ENCODE measurements around the gene ALDH1L2. TPM values are rescaled to one million over a fixed set of nuclear protein-coding genes. Genes with fewer than 3 reads are reported as not detected.

ALDH1L2 gene
- total RNA-seq, 2 donors from 2014 or later: 1.3 to 2.2 TPM

DNA sequence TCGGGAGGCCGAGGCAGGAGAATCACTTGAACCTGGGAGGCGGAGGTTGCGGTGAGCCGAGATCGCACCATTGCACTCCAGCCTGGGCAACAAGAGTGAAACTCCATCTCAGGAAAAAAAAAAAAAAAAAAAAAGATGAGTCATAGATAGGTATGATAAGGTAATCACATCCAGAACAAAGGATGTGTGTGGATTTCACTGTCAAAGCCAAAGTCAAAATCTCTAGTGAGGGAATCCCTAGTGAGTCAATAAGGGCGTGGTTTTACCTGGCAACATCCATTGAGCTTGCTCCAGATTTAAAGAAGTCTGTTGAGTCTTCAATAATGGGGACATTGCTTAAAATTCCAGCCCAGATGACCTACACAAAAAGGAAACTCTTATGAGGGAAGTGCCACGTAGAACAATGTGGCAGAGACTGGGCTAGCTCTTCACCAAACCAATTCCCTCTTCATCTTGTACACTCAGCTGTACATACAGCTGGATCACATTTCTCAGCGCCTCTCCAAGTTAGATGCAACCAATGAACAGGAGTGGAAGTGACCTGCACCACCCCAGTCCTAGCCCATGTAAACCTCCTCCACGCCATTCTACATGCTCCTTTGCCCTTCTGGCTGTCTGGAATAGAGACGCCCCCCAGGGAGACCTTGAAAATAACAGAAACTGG, 23.4 kb downstream of the ALDH1L2 start:
- intact Hi-C loops (cut with DNase I): no loop called here
- H3K9me3 ChIP-seq: no peaks in the 10 kb centered on the region
- no peak overlapping the region for H3K4me3 ChIP-seq
- no peak overlapping the region for H3K27ac ChIP-seq
- no peaks in the 10 kb centered on the region for H3K4me1 ChIP-seq
- H3K9ac ChIP-seq (ENCODE audit: low read depth in 2 of 2, low read length in 2 of 2): no peak overlapping the region
- no peaks in the 10 kb centered on the region for H3K27me3 ChIP-seq
- DNase-seq: no peak
- H3K36me3 ChIP-seq: no peaks in the 10 kb centered on the region
- TF ChIP-seq, protein P1, sequence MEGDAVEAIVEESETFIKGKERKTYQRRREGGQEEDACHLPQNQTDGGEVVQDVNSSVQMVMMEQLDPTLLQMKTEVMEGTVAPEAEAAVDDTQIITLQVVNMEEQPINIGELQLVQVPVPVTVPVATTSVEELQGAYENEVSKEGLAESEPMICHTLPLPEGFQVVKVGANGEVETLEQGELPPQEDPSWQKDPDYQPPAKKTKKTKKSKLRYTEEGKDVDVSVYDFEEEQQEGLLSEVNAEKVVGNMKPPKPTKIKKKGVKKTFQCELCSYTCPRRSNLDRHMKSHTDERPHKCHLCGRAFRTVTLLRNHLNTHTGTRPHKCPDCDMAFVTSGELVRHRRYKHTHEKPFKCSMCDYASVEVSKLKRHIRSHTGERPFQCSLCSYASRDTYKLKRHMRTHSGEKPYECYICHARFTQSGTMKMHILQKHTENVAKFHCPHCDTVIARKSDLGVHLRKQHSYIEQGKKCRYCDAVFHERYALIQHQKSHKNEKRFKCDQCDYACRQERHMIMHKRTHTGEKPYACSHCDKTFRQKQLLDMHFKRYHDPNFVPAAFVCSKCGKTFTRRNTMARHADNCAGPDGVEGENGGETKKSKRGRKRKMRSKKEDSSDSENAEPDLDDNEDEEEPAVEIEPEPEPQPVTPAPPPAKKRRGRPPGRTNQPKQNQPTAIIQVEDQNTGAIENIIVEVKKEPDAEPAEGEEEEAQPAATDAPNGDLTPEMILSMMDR (IDR thresholded peaks at IDR 0.05): no peak

DNA sequence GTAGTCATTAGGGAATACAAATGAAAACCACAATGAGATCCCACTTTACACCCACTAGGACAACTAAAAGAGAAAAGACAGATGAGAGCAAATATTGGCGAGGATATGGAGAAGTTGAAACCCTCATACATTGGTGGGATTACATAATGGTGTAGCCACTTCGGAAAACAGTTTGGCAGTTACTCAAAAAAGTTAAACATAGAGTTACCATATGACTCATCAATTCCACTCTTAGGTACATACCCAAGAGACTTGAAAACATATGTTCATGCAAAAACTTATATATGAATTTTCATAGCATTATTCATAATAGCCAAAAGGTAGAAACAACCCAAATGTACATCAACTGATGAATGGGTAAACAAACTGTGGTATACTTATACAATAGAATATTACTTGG, 27.1 kb downstream of the ALDH1L2 start:
- Histone ChIP-seq H3K27me3 (no peaks in the 10 kb centered on the region), H3K36me3 (no peaks in the 10 kb centered on the region), H3K9me3 (no peaks in the 10 kb centered on the region), H3K9ac (ENCODE audit: low read depth in 2 of 2, low read length in 2 of 2) (no peak overlapping the region), H3K4me3 (no peak overlapping the region), H3K4me1 (no peaks in the 10 kb centered on the region), H3K27ac (no peak overlapping the region)
- TF ChIP-seq, protein P1 (IDR thresholded peaks at IDR 0.05): no peak
- intact Hi-C loops (cut with DNase I): loop anchor here (10.0 kb wide), 1 partner anchor 852 kb away; no protein-coding TSS in a partner anchor
- no peak for DNase-seq

DNA sequence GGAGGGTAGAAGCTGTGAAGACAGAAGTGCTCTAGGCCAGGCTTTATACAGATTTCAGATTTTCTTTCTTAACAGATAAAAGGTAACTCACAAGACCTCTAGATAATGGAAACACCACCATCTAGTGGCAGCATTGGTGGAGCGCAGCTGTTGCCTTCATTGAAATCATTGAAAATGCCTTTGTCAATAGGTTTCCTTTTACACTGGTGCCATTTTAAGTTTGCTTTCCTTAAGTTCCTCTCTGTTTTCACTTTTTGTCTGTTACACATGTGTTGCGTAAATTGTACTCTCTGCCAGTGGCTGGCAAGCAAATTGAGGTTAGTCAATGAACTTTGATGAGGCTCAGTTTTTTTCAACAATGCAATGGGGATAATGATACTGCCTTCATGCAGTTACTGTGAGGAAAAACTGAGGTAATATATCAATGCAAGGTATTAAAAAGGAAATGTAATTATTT, 31.1 kb downstream of the ALDH1L2 start:
- H3K4me3 ChIP-seq: no peak overlapping the region
- no peaks in the 10 kb centered on the region for H3K36me3 ChIP-seq
- no peak overlapping the region for H3K9ac ChIP-seq (ENCODE audit: low read depth in 2 of 2, low read length in 2 of 2)
- no peak overlapping the region for H3K27ac ChIP-seq
- H3K27me3 ChIP-seq: no peaks in the 10 kb centered on the region
- TF ChIP-seq, protein P1 (IDR thresholded peaks at IDR 0.05): peak; percentile 95
- peak; percentile 83 for DNase-seq
- no peaks in the 10 kb centered on the region for H3K9me3 ChIP-seq
- H3K4me1 ChIP-seq: no peaks in the 10 kb centered on the region
- intact Hi-C loops (cut with DNase I): loop anchor here (5.0 to 10.0 kb wide), 3 partner anchors 321 to 848 kb away; no protein-coding TSS in a partner anchor

DNA sequence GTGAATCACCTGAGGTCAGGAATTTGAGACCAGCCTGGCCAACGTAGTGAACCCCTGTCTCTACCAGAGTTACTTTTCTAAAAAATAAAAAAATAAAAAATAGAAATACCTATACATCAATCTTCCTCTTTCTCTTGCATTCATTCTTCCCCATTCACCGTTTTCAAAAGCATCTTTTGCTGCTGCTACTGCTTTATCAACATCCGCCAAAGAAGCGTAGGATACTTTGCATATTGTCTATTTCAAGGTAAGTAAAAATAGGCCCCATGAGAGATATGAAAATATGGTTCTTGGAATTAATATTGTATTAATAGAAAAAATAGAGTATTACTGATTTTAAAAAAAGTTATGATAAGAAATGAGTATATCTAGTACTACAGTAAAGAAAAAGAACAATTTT, 32.3 kb downstream of the ALDH1L2 start:
- Histone ChIP-seq H3K4me3 (no peak overlapping the region), H3K4me1 (no peaks in the 10 kb centered on the region), H3K36me3 (no peaks in the 10 kb centered on the region), H3K9ac (ENCODE audit: low read depth in 2 of 2, low read length in 2 of 2) (no peak overlapping the region), H3K27me3 (no peaks in the 10 kb centered on the region), H3K9me3 (no peaks in the 10 kb centered on the region), H3K27ac (no peak overlapping the region)
- TF ChIP-seq, protein P1 (IDR thresholded peaks at IDR 0.05): no peak
- intact Hi-C loops (cut with DNase I): loop anchor here (5.0 to 10.0 kb wide), 3 partner anchors 320 to 847 kb away; no protein-coding TSS in a partner anchor
- DNase-seq: no peak

DNA sequence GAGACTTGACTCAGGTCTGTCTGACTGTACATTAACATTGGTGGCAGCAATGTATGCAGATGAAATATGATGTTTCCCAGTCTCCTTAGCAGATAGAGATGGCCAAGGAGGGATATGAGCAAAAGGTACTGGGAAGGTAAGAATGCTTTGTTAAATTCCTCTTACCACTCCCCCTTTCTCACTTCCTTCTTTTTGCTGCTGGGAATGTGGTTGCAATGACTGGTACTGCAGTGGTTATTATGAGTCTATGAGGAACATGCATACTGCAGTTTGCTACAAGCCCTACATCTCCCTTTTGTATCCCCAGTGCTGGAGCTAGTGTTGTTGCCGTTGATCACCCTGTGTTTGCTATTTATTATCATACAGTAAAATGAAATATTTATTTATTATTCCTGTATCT, 35.9 kb downstream of the ALDH1L2 start:
- Histone ChIP-seq H3K36me3 (no peaks in the 10 kb centered on the region), H3K4me3 (no peak overlapping the region), H3K27ac (no peak overlapping the region), H3K4me1 (no peaks in the 10 kb centered on the region), H3K9me3 (no peaks in the 10 kb centered on the region), H3K27me3 (no peaks in the 10 kb centered on the region), H3K9ac (ENCODE audit: low read depth in 2 of 2, low read length in 2 of 2) (no peak overlapping the region)
- intact Hi-C loops (cut with DNase I): no loop called here
- DNase-seq: no peak
- TF ChIP-seq, protein P1 (IDR thresholded peaks at IDR 0.05): no peak

Data from colonic mucosa (tissue), 4 donors.